HepG2 (cell line): ENCODE results near the gene TMEM131. TPM values are rescaled to one million over a fixed set of nuclear protein-coding genes. Genes with fewer than 3 reads are reported as not detected.

Experiments
- BRD4 ChIP-seq: sonication (generic); formaldehyde crosslinking; IDR thresholded peaks from 2 replicates; pipeline ENCODE4 v1.4.0; 2020; ENCODE audit warnings: missing genetic modification reagents
- MAF1 ChIP-seq: sonication (generic); formaldehyde crosslinking; IDR thresholded peaks from 2 replicates; pipeline ENCODE4 v1.5.0; 2020; ENCODE audit warnings: missing genetic modification reagents, borderline replicate concordance
- NR2F1 ChIP-seq, 2 experiments: fragments of 450-650 bp in 1 of 2; formaldehyde crosslinking in 1 of 2; IDR thresholded peaks; 2 replicates each; pipeline versions ENCODE4 v1.5.0 to v1.6.1; 2016 to 2020; ENCODE audit warnings: mild to moderate bottlenecking in 1 of 2, missing compliant biosample characterization in 1 of 2, missing genetic modification reagents in 1 of 2, moderate library complexity in 1 of 2
- RXRB ChIP-seq: IDR thresholded peaks from 2 replicates; pipeline ENCODE4 v1.6.1; 2016; ENCODE audit warnings: borderline replicate concordance, missing genetic modification reagents, missing compliant biosample characterization
- SP2 ChIP-seq: sonication (generic); formaldehyde crosslinking; IDR thresholded peaks from 2 replicates; pipeline ENCODE4 v1.5.1; 2020; ENCODE audit warnings: mild to moderate bottlenecking, missing genetic modification reagents
- ZBTB42 ChIP-seq: sonication (generic); formaldehyde crosslinking; IDR thresholded peaks from 2 replicates; pipeline ENCODE4 v1.5.0; 2020; ENCODE audit warnings: mild to moderate bottlenecking, missing genetic modification reagents
- ZBTB8A ChIP-seq: sonication (generic); formaldehyde crosslinking; IDR thresholded peaks from 2 replicates; pipeline ENCODE4 v1.4.0; 2020; ENCODE audit warnings: mild to moderate bottlenecking, low read depth, missing genetic modification reagents, borderline replicate concordance
- ZNF138 ChIP-seq: sonication (generic); formaldehyde crosslinking; IDR thresholded peaks from 2 replicates; pipeline ENCODE4 v1.5.0; 2020; ENCODE audit warnings: mild to moderate bottlenecking, low read depth, missing genetic modification reagents
- ZNF354B ChIP-seq: sonication (generic); formaldehyde crosslinking; IDR thresholded peaks from 2 replicates; pipeline ENCODE4 v1.8.0; 2022; ENCODE audit warnings: mild to moderate bottlenecking, missing genetic modification reagents
- ZNF562 ChIP-seq: sonication (generic); formaldehyde crosslinking; IDR thresholded peaks from 2 replicates; pipeline ENCODE4 v1.8.0; 2022; ENCODE audit warnings: missing genetic modification reagents, borderline replicate concordance
- ZNF660 ChIP-seq: sonication (generic); formaldehyde crosslinking; IDR thresholded peaks from 2 replicates; pipeline ENCODE4 v1.5.1; 2020; ENCODE audit warnings: mild to moderate bottlenecking, low read depth, missing genetic modification reagents, borderline replicate concordance
- ZNF709 ChIP-seq: sonication (generic); formaldehyde crosslinking; IDR thresholded peaks from 2 replicates; pipeline ENCODE4 v1.5.0; 2020; ENCODE audit warnings: mild to moderate bottlenecking, missing genetic modification reagents
- ZNF841 ChIP-seq: sonication (generic); formaldehyde crosslinking; IDR thresholded peaks from 2 replicates; pipeline ENCODE4 v1.8.1; 2023; ENCODE audit warnings: missing genetic modification reagents, borderline replicate concordance
- polyA plus RNA-seq, 8 experiments: library from polyadenylated mRNA; depleted of rRNA in 3 of 8; stranded (reverse) in 7 of 8; unstranded in 1 of 8; fragments of >200 nt; fragmentation: Illumina TruSeq in 4 of 8; extraction: Trizol in 4 of 8; gene quantifications; 2 replicates each; pipeline versions ENCODE4 v1.2.1 to v1.2.3, GENCODE V29; 2011 to 2016; ENCODE audit warnings: low read depth in 4 of 8, missing spikeins in 1 of 8, mixed read lengths in 1 of 8; ENCODE audit not compliant: insufficient read depth in 1 of 8
- total RNA-seq, 5 experiments: library from RNA; depleted of rRNA; stranded (reverse); fragments of >200 nt; fragmentation: Illumina TruSeq; extraction: Trizol; gene quantifications; 2 replicates each; pipeline ENCODE4 v1.2.3, GENCODE V29; 2016; ENCODE audit warnings: low read depth in 1 of 5
- TF ChIP-seq, protein P1 (sequence below): sonication (generic); formaldehyde crosslinking; IDR thresholded peaks from 2 replicates; pipeline ENCODE4 v1.8.1; 2022; ENCODE audit warnings: mild to moderate bottlenecking, missing genetic modification reagents
- TF ChIP-seq, protein P2 (sequence below): sonication (generic); formaldehyde crosslinking; IDR thresholded peaks from 2 replicates; pipeline ENCODE4 v1.8.0; 2023; ENCODE audit warnings: mild to moderate bottlenecking, missing genetic modification reagents
- TF ChIP-seq, protein P3 (sequence below): sonication (generic); formaldehyde crosslinking; IDR thresholded peaks from 2 replicates; pipeline ENCODE4 v1.4.0; 2020; ENCODE audit warnings: mild to moderate bottlenecking, missing genetic modification reagents

Gene TMEM131
- total and polyA plus RNA-seq, 2 of the 13 experiments (the other 11 are each of a cell fraction or from before 2014, with no cell fraction given): 17.9 to 19.5 TPM

DNA sequence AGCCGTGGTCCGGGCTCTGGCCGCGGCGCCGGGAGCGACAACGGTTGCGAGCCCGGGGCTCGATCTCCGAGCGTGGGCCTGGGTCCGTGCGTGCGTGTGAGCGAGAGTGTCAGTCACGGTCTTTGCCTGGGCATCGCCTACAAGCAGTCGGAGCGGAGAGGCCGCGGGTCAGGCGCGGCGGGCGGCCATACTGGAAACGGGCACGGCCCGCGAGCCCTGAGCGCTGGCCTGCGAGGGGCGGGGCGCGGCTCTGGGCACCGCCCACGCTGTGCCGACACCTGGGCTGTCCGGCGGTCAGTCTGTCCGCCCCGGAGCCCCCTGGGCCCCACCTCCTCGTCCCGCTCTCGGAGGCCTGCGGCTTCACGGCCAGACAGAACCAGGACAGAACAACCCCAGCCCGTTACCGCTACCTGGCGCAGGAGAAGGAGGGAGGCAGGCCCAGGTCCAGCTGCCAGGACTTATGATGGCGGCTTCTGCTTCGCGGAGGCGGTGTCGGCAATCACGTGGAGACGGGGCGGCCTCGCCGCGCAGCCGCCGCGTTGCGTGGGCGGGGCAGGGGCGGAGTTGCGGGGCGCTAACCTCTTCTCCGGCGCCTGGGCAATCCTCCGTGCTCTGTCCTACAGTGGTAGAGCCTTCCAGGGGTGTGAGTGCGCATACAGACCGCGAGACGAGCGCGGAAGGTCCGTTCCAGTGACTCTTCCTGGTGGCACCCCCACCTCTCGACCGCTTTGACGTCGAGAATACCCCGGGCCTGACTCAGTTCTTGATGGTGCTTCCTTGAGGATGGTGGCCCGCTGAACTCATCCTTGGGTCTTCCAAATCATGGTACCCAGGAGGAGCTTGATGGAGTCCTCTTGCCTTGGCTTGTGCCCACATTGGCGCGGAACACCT is at the start of gene TMEM131 (continued):
- no peak for TF ChIP-seq ZNF562 (CRISPR knock-in tag)
- TF ChIP-seq ZBTB42 (CRISPR knock-in tag): no peak; the same call in 1 of the 2 replicates
- no peak; a peak in 1 of 4 replicates for TF ChIP-seq NR2F1 (CRISPR knock-in tag; IDR thresholded peaks at IDR 0.05)
- peak; percentile 22; the same call in 1 of the 2 replicates for TF ChIP-seq ZBTB8A (CRISPR knock-in tag)
- peak; percentile 53; the same call in 1 of the 2 replicates for TF ChIP-seq ZNF660 (CRISPR knock-in tag)
- TF ChIP-seq RXRB (CRISPR knock-in tag): peak; percentile 49
- no peak for TF ChIP-seq ZNF354B
- TF ChIP-seq, protein P1, sequence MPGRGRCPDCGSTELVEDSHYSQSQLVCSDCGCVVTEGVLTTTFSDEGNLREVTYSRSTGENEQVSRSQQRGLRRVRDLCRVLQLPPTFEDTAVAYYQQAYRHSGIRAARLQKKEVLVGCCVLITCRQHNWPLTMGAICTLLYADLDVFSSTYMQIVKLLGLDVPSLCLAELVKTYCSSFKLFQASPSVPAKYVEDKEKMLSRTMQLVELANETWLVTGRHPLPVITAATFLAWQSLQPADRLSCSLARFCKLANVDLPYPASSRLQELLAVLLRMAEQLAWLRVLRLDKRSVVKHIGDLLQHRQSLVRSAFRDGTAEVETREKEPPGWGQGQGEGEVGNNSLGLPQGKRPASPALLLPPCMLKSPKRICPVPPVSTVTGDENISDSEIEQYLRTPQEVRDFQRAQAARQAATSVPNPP (CRISPR knock-in tag): peak; percentile 85; the same call in 1 of the 2 replicates
- peak; percentile 80 for TF ChIP-seq SP2 (CRISPR knock-in tag)
- TF ChIP-seq, protein P2, sequence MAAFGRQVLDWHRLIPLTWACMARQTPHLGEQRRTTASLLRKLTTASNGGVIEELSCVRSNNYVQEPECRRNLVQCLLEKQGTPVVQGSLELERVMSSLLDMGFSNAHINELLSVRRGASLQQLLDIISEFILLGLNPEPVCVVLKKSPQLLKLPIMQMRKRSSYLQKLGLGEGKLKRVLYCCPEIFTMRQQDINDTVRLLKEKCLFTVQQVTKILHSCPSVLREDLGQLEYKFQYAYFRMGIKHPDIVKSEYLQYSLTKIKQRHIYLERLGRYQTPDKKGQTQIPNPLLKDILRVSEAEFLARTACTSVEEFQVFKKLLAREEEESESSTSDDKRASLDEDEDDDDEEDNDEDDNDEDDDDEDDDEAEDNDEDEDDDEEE (CRISPR knock-in tag): peak; percentile 62; the same call in 1 of the 2 replicates
- TF ChIP-seq BRD4 (CRISPR knock-in tag): peak; percentile 91; the same call in 1 of the 2 replicates
- 0 out of 2 replicates have a peak, but pooled peaks have one; percentile 83 for TF ChIP-seq ZNF138 (CRISPR knock-in tag)
- TF ChIP-seq MAF1 (CRISPR knock-in tag): no peak; the same call in 1 of the 2 replicates
- no peak for TF ChIP-seq ZNF841 (CRISPR knock-in tag)
- TF ChIP-seq, protein P3, sequence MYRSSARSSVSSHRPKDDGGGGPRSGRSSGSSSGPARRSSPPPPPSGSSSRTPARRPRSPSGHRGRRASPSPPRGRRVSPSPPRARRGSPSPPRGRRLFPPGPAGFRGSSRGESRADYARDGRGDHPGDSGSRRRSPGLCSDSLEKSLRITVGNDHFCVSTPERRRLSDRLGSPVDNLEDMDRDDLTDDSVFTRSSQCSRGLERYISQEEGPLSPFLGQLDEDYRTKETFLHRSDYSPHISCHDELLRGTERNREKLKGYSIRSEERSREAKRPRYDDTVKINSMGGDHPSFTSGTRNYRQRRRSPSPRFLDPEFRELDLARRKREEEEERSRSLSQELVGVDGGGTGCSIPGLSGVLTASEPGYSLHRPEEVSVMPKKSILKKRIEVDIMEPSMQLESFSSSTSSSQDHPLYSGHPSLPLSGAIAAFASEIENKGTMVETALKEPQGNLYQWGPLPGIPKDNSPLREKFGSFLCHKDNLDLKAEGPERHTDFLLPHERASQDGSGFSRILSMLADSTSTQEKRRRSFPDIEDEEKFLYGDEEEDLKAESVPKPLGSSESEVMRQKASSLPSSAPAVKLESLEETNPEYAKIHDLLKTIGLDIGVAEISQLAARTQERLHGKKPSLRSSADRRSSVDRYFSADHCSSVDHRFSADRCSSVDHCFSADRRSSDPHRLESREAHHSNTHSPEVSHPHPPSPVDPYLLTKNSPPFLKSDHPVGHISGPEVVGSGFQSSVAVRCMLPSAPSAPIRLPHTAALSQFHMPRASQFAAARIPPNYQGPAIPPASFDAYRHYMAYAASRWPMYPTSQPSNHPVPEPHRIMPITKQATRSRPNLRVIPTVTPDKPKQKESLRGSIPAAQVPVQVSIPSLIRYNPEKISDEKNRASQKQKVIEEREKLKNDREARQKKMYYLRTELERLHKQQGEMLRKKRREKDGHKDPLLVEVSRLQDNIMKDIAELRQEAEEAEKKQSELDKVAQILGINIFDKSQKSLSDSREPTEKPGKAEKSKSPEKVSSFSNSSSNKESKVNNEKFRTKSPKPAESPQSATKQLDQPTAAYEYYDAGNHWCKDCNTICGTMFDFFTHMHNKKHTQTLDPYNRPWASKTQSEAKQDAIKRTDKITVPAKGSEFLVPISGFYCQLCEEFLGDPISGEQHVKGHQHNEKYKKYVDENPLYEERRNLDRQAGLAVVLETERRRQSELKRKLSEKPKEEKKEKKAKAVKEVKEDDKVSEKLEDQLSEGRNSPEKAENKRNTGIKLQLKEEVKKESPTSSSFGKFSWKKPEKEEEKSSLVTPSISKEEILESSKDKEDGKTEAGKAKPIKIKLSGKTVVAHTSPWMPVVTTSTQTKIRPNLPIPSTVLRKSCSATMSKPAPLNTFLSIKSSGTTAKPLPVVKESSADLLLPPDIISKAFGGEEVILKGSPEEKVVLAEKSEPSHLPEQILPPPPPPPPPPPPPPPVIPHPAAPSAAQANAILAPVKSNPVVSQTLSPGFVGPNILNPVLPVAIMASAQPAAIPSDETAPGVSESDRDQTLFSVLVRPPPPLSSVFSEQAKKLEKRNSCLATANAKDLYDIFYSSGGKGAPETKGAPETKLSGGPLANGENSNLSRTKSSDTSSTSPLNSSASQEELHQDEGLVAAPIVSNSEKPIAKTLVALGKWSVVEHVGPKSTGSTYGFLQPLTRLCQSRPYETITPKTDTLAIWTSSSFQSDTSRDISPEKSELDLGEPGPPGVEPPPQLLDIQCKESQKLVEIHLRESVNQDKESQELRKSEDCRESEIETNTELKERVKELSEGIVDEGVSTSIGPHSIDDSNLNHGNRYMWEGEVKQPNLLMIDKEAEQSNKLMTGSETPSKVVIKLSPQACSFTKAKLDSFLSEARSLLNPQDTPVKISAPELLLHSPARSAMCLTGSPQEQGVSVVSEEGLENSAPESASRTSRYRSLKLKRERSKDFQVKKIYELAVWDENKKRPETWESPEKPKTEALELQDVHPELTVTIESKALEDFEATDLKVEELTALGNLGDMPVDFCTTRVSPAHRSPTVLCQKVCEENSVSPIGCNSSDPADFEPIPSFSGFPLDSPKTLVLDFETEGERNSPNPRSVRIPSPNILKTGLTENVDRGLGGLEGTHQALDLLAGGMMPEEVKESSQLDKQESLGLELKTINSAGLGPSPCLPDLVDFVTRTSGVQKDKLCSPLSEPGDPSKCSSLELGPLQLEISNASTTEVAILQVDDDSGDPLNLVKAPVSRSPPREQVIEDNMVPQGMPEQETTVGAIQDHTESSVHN (CRISPR knock-in tag): no peak
- peak; percentile 73; the same call in 1 of the 2 replicates for TF ChIP-seq ZNF709 (CRISPR knock-in tag)
